DMS 273 (cell line): ENCODE results near the gene EVPLL.
A peak's percentile ranks its signal among the peaks of the same experiment; 100 is the strongest.
"Not testable (repeated sequence)": the region's sequence is repeated elsewhere in the genome, so short reads cannot be mapped to it uniquely, and the experiment has no call there.

ENCODE experiments used
- DNase-seq: peaks from one replicate; lab custom pipeline; 2025; ENCODE audit not compliant: unreplicated experiment; lab: John Stamatoyannopoulos, UW

The EVPLL gene

DNA sequence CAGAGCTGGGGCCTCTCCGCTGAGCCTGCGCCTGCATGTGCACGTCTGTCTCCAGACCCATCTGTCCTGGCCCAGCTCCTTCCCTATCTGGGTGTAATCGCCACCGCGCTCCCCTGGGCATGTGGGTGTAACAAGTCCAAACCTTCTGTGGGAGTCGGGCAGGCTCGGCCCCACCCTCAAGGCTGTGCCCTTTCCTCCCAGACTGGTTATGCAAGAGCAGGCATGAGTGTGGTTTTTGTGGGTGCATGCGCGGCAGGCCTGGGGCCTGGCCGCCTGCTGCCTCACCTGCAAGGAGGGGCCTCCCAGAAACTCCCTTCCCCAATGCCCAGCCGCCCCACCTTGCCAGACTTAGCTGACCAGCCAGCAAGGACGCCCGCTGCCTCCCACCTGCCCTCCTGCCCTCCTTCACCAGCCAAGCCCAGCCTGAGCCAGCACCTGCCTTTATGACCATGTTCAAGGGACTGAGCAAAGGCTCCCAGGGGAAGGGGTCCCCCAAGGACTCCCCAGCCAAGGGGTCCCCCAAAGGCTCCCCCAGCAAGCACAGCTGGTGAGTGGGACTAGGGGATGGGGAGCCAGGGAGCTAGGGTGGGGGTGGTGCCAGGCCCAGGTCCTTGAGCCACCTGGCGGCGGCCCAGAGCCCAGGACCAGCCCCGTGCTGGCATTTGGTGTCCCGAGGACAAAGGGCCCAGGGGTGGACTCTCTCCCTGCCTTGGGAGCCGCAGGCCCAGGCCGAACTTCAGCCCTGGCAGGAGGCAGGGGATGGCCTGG, at the start of gene EVPLL:
Gene EVPLL (plus strand): TSS at position 342 of the 768 bp plus-strand sequence. CDS start 3,160 bp downstream, outside the sequence.
- peak; percentile 88 for DNase-seq

GRCh38 chr17:18328643-18329204, 48.9 kb upstream of the EVPLL start:
- DNase-seq = no peak

GRCh38 chr17:18331879-18332278, 45.7 kb upstream of the EVPLL start:
- no peak for DNase-seq

- no peak for DNase-seq
These were observed 44.6 kb upstream of the EVPLL start for GRCh38 chr17:18332909-18333489.

- DNase-seq = not testable (repeated sequence)
These were observed 39.4 kb upstream of the EVPLL start for GRCh38 chr17:18338158-18338557.

GRCh38 chr17:18339933-18340332, 37.6 kb upstream of the EVPLL start:
- no peak for DNase-seq

DNA sequence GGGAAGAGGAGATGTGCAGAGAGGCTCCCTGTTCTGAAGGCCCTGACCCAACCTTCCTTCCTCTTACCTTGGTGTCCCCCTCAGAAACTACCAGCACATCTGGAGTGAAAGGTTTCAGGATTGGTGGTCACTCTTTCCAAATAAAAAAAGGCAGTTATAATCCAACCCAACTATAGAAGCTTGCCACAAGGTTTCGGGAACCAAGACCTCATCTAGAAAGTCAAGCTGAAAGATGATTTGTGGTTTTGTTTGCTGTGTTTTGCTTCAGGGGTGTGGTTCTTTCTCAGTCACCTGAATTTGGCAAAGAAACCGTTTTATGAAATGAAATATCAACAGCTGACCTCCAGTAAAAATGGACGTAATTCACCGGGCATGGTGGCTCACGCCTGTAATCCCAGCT, 33.6 kb upstream of the EVPLL start:
- DNase-seq = no peak

DNA sequence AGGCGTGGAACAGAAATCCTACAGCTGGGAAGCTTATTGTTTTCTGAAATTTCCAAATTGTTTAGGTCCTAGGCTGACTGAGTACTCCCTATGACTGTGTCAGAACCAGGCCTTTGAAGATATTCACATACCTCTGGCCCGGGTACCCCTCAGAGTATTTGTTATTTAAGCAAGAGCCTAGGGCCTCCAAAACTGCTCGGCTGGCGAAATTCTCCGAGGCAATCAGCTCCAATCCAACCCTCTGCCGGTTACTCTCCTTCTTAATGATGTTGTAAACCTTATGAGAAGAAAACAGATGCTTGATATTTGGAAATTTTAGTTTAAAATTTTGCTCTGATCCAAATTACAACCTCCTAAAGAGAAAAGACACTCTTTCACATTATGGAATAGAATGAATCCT, 24.0 kb upstream of the EVPLL start:
- no peak for DNase-seq

DNA sequence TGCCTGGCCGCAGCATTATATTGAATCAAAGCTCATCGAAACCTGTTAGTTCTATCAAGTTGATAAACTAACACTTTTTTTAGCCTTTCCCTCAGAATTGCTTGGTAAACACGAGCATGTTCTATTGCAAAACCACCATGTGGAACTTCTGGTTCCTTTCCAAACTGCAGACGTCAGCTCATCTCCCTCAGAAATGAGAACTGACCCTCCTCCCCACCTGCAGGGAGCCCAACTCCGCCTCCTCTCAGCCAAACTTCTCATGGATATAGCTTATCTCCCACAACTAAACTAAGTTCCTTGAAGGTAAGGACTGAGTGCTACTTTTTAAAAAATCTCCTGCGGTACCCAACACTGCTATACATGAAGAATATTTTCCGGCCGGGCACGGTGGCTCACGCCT, 21.0 kb upstream of the EVPLL start:
- DNase-seq = no peak

DNA sequence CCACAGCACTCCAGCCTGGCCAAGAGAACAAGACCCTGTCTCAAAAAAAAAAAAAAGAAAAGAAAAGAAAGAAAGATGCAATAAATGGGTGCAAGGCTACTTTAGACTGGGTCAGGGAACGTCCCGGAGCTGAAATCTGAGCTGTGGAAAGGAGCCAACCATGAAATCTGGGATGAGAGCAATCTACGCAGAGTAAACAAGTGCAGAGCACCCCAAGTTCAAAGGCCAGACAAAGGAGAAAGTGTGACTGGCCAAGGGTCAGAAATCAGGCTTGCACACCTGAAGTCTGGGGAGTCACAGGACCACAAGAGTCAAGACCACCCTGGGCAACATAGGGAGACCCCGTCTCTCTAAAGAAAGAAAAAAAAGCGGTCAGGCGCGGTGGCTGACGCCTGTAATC, 17.1 kb upstream of the EVPLL start:
- no peak for DNase-seq

DNA sequence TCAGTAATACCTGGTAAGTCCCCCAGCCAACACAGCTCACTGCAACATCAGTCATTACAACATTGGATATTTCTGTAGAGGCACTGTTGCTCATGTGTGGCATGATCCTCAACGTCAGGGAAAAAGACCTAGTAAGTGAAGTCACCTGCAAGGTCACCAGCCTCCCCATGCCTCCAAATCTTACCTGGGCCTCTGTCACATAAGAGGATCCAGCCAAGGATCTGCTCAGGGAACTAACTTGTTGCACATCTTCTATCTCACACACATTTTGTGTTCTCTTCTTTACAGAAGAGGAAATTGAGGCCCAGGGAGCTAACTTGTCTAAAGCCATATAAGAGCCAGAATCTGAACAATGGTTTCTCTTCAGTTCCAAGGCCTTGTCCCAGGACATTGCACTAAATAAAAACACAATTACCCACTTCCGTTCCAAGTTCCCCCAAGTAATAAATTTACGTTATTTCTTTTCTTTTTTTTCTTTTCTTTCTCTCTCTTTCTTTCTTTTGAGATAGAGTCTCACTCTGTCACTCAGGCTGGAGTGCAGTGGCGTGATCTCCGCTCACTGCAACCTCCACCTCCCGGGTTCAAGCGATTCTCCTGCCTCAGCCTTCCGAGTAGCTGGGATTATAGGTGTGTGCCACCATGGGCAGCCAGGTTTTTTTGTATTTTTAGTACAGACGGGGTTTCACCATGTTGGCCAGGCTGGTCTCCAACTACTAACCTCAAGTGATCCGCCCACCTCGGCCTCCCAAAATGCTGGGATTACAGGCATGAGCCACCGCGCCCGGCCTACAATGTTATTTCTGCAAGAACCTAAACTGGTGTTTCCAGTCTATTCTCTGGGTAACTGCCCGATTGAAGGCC, 15.5 kb upstream of the EVPLL start:
- no peak for DNase-seq

GRCh38 chr17:18362698-18363100, 14.9 kb upstream of the EVPLL start:
- DNase-seq = peak; percentile 65

- DNase-seq = peak; percentile 96
These were observed 14.2 kb upstream of the EVPLL start, which contains the start of gene SHMT1 for GRCh38 chr17:18363101-18364049. Gene SHMT1 (minus strand): TSS chr17:18363550. CDS start chr17:18355981, 7,569 bp downstream.

DNA sequence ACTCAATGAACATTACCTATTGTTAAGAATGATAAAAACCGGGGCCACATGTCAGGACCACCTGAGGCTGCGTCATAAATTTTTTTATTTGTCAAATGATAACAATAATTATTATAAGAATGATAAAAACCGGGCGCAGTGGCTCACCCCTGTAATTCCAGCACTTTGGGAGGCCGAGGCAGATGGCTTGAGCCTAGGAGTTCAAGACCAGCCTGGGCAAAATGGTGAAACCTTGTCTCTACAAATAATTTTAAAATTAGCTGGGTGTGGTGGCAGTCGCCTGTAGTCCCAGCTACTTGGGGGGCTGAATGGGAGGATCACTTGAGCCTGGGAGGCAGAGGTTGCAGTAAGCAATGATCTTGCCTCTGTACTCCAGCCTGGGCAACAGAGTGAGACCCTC, 13.4 kb upstream of the EVPLL start:
- no peak for DNase-seq

DNA sequence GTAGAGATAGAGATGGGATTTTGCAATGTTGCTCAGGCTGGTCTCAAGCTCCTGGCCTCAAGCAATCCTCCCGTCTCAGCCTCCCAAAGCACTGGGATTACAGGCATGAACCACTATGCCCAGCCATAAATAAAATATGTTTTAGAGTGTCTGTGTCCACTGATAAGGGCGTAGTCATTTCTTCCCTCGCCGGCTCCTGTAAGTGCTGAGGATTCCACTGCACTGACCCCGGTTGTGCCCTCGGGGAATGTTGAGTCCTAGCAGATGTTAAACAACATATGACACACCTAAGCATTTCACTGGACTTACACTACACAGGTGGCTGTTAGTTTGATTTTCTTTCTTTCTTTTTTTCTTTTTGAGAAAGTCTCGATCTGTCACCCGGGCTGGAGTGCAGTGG, 8.6 kb upstream of the EVPLL start:
- no peak for DNase-seq

DNA sequence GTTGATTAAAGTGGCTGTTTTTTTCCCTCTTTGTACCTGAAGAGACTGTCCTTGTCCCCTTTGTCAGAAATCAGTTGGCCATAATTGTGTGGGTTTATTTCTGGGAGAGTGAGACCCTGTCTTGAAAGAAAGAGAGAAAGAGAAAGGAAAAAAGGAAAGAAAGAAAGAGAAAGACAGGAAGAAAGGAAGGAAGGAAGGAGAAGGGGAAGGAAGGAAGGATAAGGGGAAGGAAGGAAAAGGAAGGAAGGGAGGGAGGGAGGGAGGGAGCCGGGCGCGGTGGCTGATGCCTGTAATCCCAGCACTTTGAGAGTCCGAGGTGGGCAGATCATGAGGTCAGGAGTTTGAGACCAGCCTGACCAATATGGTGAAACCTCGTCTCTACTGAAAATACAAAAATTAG, 6.8 kb upstream of the EVPLL start:
- no peak for DNase-seq

GRCh38 chr17:18371455-18371854, 6.1 kb upstream of the EVPLL start:
- DNase-seq = no peak

- DNase-seq = not testable (repeated sequence)
These were observed 4.4 kb upstream of the EVPLL start for GRCh38 chr17:18373181-18373580.

DNA sequence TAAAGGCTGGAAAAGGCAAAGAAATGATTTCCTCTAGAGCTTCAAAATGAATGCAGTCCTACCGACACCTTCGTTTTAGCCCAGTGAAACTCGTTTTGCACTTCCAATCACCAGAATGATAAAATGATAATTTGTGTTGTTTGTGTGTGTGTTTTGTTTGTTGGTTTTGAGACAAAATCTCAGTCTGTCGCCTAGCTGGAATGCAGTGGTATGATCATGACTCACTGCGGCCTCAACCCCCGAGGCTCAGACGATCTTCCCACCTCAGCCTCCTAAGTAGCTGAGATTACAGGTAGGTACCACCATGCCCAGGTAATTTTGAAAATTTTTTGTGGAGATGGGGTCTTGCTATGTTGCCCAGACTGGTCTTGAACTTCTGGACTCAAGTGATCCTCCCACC, 3.4 kb upstream of the EVPLL start:
- DNase-seq = no peak

- no peak for DNase-seq
These were observed 577 bp downstream of the EVPLL start for GRCh38 chr17:18378205-18378505.
